Bronchial epithelial cell (primary cell): Measurements from ENCODE around the gene CERS3. TPM values are rescaled to one million over a fixed set of nuclear protein-coding genes. Genes with fewer than 3 reads are reported as not detected.
A peak's percentile ranks its signal among the peaks of the same experiment; 100 is the strongest.

Experiments
- DNase-seq: peaks from one replicate; pipeline ENCODE4 v3.0.0-alpha.2; 2010; ENCODE audit warnings: low read depth
- FAIRE-seq: peaks from 2 replicates; lab custom pipeline; 2011; peaks lifted over from hg19 to GRCh38; lab: Jason Lieb, UNC
- H3K27me3 ChIP-seq: 2 replicates; pipeline ENCODE4 v1.5.1; 2011; ENCODE audit warnings: low read length; ENCODE audit not compliant: control insufficient read depth, insufficient read depth
- H3K36me3 ChIP-seq: 2 replicates; pipeline ENCODE4 v1.5.1; 2011; ENCODE audit warnings: low read length; ENCODE audit not compliant: control insufficient read depth, insufficient read depth
- H3K4me3 ChIP-seq: 2 replicates; pipeline ENCODE4 v1.5.1; 2011; ENCODE audit warnings: mild to moderate bottlenecking, low read depth, low read length, control low read depth
- CTCF ChIP-seq: IDR thresholded peaks from 2 replicates; pipeline ENCODE4 v1.5.1; 2011; ENCODE audit warnings: mild to moderate bottlenecking, moderate library complexity, low read length, control low read depth, inconsistent platforms; ENCODE audit not compliant: insufficient read depth, severe bottlenecking
- total RNA-seq: library from RNA; depleted of rRNA; stranded (reverse); fragments of >200 nt; gene quantifications from 2 replicates; pipeline ENCODE4 v1.2.1, GENCODE V29; 2014

CERS3 gene
- total RNA-seq, 1 donor from 2014 or later, result 4.7 TPM

- no peak for FAIRE-seq
Measured at GRCh38 chr15:100439514-100439913, 89.2 kb downstream of the CERS3 start.

GRCh38 chr15:100438570-100438969, 90.2 kb downstream of the CERS3 start:
- H3K27me3 ChIP-seq, result no peaks in the 10 kb centered on the region
- no peaks in the 10 kb centered on the region for H3K36me3 ChIP-seq
- TF ChIP-seq CTCF, result no peak
- DNase-seq (peak; percentile 88), FAIRE-seq (no peak)
- H3K4me3 ChIP-seq, result no peak overlapping the region

More at GRCh38 chr15:100439514-100439913, 89.2 kb downstream of the CERS3 start:
- Histone ChIP-seq H3K27me3 (no peaks in the 10 kb centered on the region), H3K36me3 (no peaks in the 10 kb centered on the region), H3K4me3 (no peak overlapping the region)
- no peak for DNase-seq
- no peak for TF ChIP-seq CTCF

GRCh38 chr15:100437261-100437660, 91.5 kb downstream of the CERS3 start:
- Histone ChIP-seq H3K4me3 (no peak overlapping the region), H3K36me3 (no peaks in the 10 kb centered on the region), H3K27me3 (no peaks in the 10 kb centered on the region)
- no peak for FAIRE-seq
- no peak for DNase-seq
- TF ChIP-seq CTCF, result no peak

GRCh38 chr15:100434561-100434960, 94.2 kb downstream of the CERS3 start:
- TF ChIP-seq CTCF, result no peak
- Histone ChIP-seq H3K27me3 (no peaks in the 10 kb centered on the region), H3K36me3 (no peaks in the 10 kb centered on the region), H3K4me3 (no peak overlapping the region)
- FAIRE-seq (peak; percentile 47), DNase-seq (no peak)

- no peak for FAIRE-seq
- Histone ChIP-seq H3K4me3 (no peak overlapping the region), H3K27me3 (no peaks in the 10 kb centered on the region), H3K36me3 (no peaks in the 10 kb centered on the region)
- no peak for DNase-seq
- no peak for TF ChIP-seq CTCF
Measured at GRCh38 chr15:100434038-100434437, 94.7 kb downstream of the CERS3 start.

GRCh38 chr15:100433304-100433703, 95.4 kb downstream of the CERS3 start:
- no peaks in the 10 kb centered on the region for H3K36me3 ChIP-seq
- peak; percentile 9 for TF ChIP-seq CTCF
- FAIRE-seq (no peak), DNase-seq (peak; percentile 12)
- no peaks in the 10 kb centered on the region for H3K27me3 ChIP-seq
- no peak overlapping the region for H3K4me3 ChIP-seq
